Gastrocnemius medialis (tissue), 4 donors: Measurements from ENCODE around the gene SMARCD3. TPM values are rescaled to one million over a fixed set of nuclear protein-coding genes. Genes with fewer than 3 reads are reported as not detected.
A peak's percentile ranks its signal among the peaks of the same experiment; 100 is the strongest.

Experiments used
- ATAC-seq, 2 donors: fragments of 150-250 bp; one replicate each; pipeline ENCODE4 v1.9.1; 2016
- DNase-seq, 2 donors: peaks; one replicate each; pipeline ENCODE4 v3.0.0-alpha.2; 2019
- H3K27ac ChIP-seq, 4 donors: fragments of 200-600 bp; sonication (generic); 1 replicate in 1 of 4; 2 replicates in 3 of 4; pipeline ENCODE4 v1.5.1; 2016 to 2018; ENCODE audit warnings: mild to moderate bottlenecking in 2 of 4, moderate library complexity in 1 of 4
- H3K27me3 ChIP-seq, 3 donors: fragments of 200-600 bp; sonication (generic) in 2 of 3; 1 replicate in 1 of 3; 2 replicates in 2 of 3; pipeline versions ENCODE4 v1.5.1 to v1.6.0; 2016 to 2019; ENCODE audit warnings: mild to moderate bottlenecking in 1 of 3, moderate library complexity in 1 of 3
- H3K36me3 ChIP-seq, 2 donors: fragments of 200-600 bp; sonication (generic) in 1 of 2; one replicate each; pipeline ENCODE4 v1.5.1; 2017 to 2018
- H3K4me1 ChIP-seq, 2 donors: fragments of 200-600 bp; sonication (generic) in 1 of 2; one replicate each; pipeline ENCODE4 v1.5.1; 2016 to 2017; ENCODE audit warnings: mild to moderate bottlenecking in 2 of 2
- H3K4me3 ChIP-seq, 4 donors: fragments of 200-600 bp; sonication (generic) in 3 of 4; 1 replicate in 1 of 4; 2 replicates in 3 of 4; pipeline ENCODE4 v1.5.1; 2016 to 2019; ENCODE audit warnings: mild to moderate bottlenecking in 2 of 4
- H3K9me3 ChIP-seq, 3 donors: fragments of 200-600 bp; sonication (generic) in 2 of 3; 1 replicate in 1 of 3; 2 replicates in 2 of 3; pipeline ENCODE4 v1.5.1; 2016 to 2019
- CTCF ChIP-seq, 5 experiments: fragments of 450-650 bp in 3 of 5; fragments of 200-600 bp in 2 of 5; sonication (generic) in 2 of 5; IDR thresholded peaks in 4 of 5; conservative IDR thresholded peaks in 1 of 5; 1 replicate in 4 of 5; 2 replicates in 1 of 5; pipeline ENCODE4 v1.5.1; 2016 to 2019; ENCODE audit warnings: antibody characterized with exemption in 5 of 5, mild to moderate bottlenecking in 3 of 5, moderate library complexity in 3 of 5
- POLR2A ChIP-seq, 2 donors: fragments of 450-650 bp; IDR thresholded peaks; one replicate each; pipeline ENCODE4 v1.6.1; 2017; ENCODE audit warnings: antibody characterized with exemption in 2 of 2, mild to moderate bottlenecking in 2 of 2, moderate library complexity in 2 of 2
- in situ Hi-C, 4 donors: fragments of 200-750 bp; cut with MboI; loops; one replicate each; pipeline versions ENCODE4 v1.15.0 to v1.8.0; 2017; ENCODE audit warnings: low sequenced_read_pairs in 4 of 4
- intact Hi-C: fragments of 100-400 bp; cut with DNase I; formaldehyde crosslinking; loops from one replicate; pipeline ENCODE4 v1.15.1; 2023; ENCODE audit warnings: low total_unique reads
- total RNA-seq, 4 donors: library from RNA; depleted of rRNA; stranded (reverse); fragments of >200 nt; gene quantifications; one replicate each; pipeline versions ENCODE4 v1.1.0 to v1.2.3, GENCODE V29; 2016

The SMARCD3 gene
- total RNA-seq, 4 donors from 2014 or later = 41.8 to 103 (median 75.4) TPM

GRCh38 chr7:151232917-151233701, 15.4 kb downstream of the SMARCD3 start:
- no peak for TF ChIP-seq CTCF (IDR thresholded peaks at IDR 0.05 in 4 of 5, conservative IDR thresholded peaks at IDR 0.05 in 1 of 5)
- TF ChIP-seq POLR2A (IDR thresholded peaks at IDR 0.05) = no peak
- H3K9me3 ChIP-seq = no peaks in the 10 kb centered on the region
- in situ Hi-C loops (no loop called here), intact Hi-C loops (loop anchor here (1.0 kb wide), 1 partner anchor 521 kb away; no protein-coding TSS in a partner anchor)
- H3K27me3 ChIP-seq = no peaks in the 10 kb centered on the region
- DNase-seq (no peak), ATAC-seq (peak; percentile 11 to 31)
- H3K36me3 ChIP-seq = peaks cover 0 to 35% of the 10 kb centered on the region in 2 donors
- H3K4me3 ChIP-seq = peak overlapping the region; percentile 87 to 98 (median 92)
- peak overlapping the region; percentile 71 to 88 (median 86) for H3K27ac ChIP-seq
- peaks cover 30 to 35% of the 10 kb centered on the region in 2 donors for H3K4me1 ChIP-seq

- peak; percentile 88 to 90 for ATAC-seq
- intact Hi-C loops = no loop called here
- in situ Hi-C loops = no loop called here
- Histone ChIP-seq H3K4me3 (peak within 1 kb of the TSS; percentile 87 to 98 (median 92)), H3K4me1 (peaks cover 28 to 35% of the 10 kb centered on the region in 2 donors), H3K9me3 (no peaks in the 10 kb centered on the region), H3K27me3 (no peaks in the 10 kb centered on the region), H3K36me3 (peaks cover 0 to 27% of the 10 kb centered on the region in 2 donors), H3K27ac (peak within 1 kb of the TSS; percentile 71 to 88 (median 86))
- DNase-seq = peak; percentile 83 to 87
- TF ChIP-seq CTCF (IDR thresholded peaks at IDR 0.05 in 4 of 5, conservative IDR thresholded peaks at IDR 0.05 in 1 of 5) (no peak), POLR2A (IDR thresholded peaks at IDR 0.05) (peak; percentile 87 to 95)
Measured at GRCh38 chr7:151232091-151232916, 16.2 kb downstream of the SMARCD3 start, which contains the start of gene CHPF2. TSS of gene CHPF2 (plus strand) at chr7:151232483. CDS start at chr7:151234012, 1,529 bp downstream.

GRCh38 chr7:151231080-151231479, 17.4 kb downstream of the SMARCD3 start:
- H3K4me3 ChIP-seq = no peak overlapping the region
- TF ChIP-seq POLR2A (IDR thresholded peaks at IDR 0.05) (no peak), CTCF (IDR thresholded peaks at IDR 0.05 in 4 of 5, conservative IDR thresholded peaks at IDR 0.05 in 1 of 5) (no peak)
- H3K27ac ChIP-seq = peak overlapping the region in 1 of 4 donors; percentile 86
- intact Hi-C loops = no loop called here
- ATAC-seq (no peak), DNase-seq (no peak)
- in situ Hi-C loops = no loop called here
- peaks cover 0 to 15% of the 10 kb centered on the region in 2 donors for H3K36me3 ChIP-seq
- no peaks in the 10 kb centered on the region for H3K27me3 ChIP-seq
- no peaks in the 10 kb centered on the region for H3K9me3 ChIP-seq
- peaks cover 29 to 33% of the 10 kb centered on the region in 2 donors for H3K4me1 ChIP-seq

- in situ Hi-C loops = no loop called here
- no peaks in the 10 kb centered on the region for H3K9me3 ChIP-seq
- H3K4me1 ChIP-seq = peaks cover 40 to 45% of the 10 kb centered on the region in 2 donors
Measured at GRCh38 chr7:151229249-151229648, 19.2 kb downstream of the SMARCD3 start.

More at GRCh38 chr7:151229249-151229648, 19.2 kb downstream of the SMARCD3 start:
- ATAC-seq (no peak), DNase-seq (no peak)
- Histone ChIP-seq H3K27ac (no peak overlapping the region), H3K27me3 (no peaks in the 10 kb centered on the region), H3K4me3 (no peak overlapping the region), H3K36me3 (peaks cover 0 to 15% of the 10 kb centered on the region in 2 donors)
- intact Hi-C loops = loop anchor here (5.0 kb wide), 3 partner anchors 57 to 142 kb away; partner anchors contain the start of genes AGAP3 and NUB1
- TF ChIP-seq POLR2A (IDR thresholded peaks at IDR 0.05) (no peak), CTCF (IDR thresholded peaks at IDR 0.05 in 4 of 5, conservative IDR thresholded peaks at IDR 0.05 in 1 of 5) (no peak)
